ENCODE measurements around the gene MOG.

MOG gene

GRCh38 chr6:29627755-29628418 lies 29.0 kb upstream of the MOG start:
- TF ChIP-seq TEAD4 (IDR thresholded peaks at IDR 0.05) (no peak), TCF12 (IDR thresholded peaks at IDR 0.05; ENCODE audit: low read depth) (no peak), EGR1 (IDR thresholded peaks at IDR 0.05) (no peak), EP300 (IDR thresholded peaks at IDR 0.05; ENCODE audit: borderline replicate concordance) (no peak), USF1 (IDR thresholded peaks at IDR 0.05) (no peak), TAF1 (IDR thresholded peaks at IDR 0.05; ENCODE audit: low read depth) (no peak), MAX (IDR thresholded peaks at IDR 0.05) (no peak), CEBPB (IDR thresholded peaks at IDR 0.05) (no peak), FOXM1 (IDR thresholded peaks at IDR 0.05; ENCODE audit: borderline replicate concordance, low read depth) (no peak), ZBTB7A (IDR thresholded peaks at IDR 0.05; ENCODE audit: low read depth) (no peak), YY1 (IDR thresholded peaks at IDR 0.05; ENCODE audit: low read depth) (no peak), REST (IDR thresholded peaks at IDR 0.05; ENCODE audit: low read depth) (no peak), NFIC (IDR thresholded peaks at IDR 0.05) (no peak), CREB1 (IDR thresholded peaks at IDR 0.05; ENCODE audit: low read depth) (no peak), RAD21 (IDR thresholded peaks at IDR 0.05; ENCODE audit: low read depth) (no peak)

- peak; percentile 56 for TF ChIP-seq RAD21 (IDR thresholded peaks at IDR 0.05; ENCODE audit: low read depth)
- peak; percentile 97 for TF ChIP-seq ZBTB7A (IDR thresholded peaks at IDR 0.05; ENCODE audit: low read depth)
- peak; percentile 67; the same call in 1 of the 2 replicates for TF ChIP-seq MAX (IDR thresholded peaks at IDR 0.05)
- no peak for TF ChIP-seq EP300 (IDR thresholded peaks at IDR 0.05; ENCODE audit: borderline replicate concordance)
These were observed 28.2 kb upstream of the MOG start for GRCh38 chr6:29628419-29629281.

GRCh38 chr6:29629571-29629970 lies 27.3 kb upstream of the MOG start:
- TF ChIP-seq REST (IDR thresholded peaks at IDR 0.05; ENCODE audit: low read depth) (no peak), TCF12 (IDR thresholded peaks at IDR 0.05; ENCODE audit: low read depth) (no peak), FOXM1 (IDR thresholded peaks at IDR 0.05; ENCODE audit: borderline replicate concordance, low read depth) (no peak), RAD21 (IDR thresholded peaks at IDR 0.05; ENCODE audit: low read depth) (no peak)

GRCh38 chr6:29630315-29630714 lies 26.6 kb upstream of the MOG start:
- TF ChIP-seq RAD21 (IDR thresholded peaks at IDR 0.05; ENCODE audit: low read depth) (no peak), CEBPB (IDR thresholded peaks at IDR 0.05) (no peak), YY1 (IDR thresholded peaks at IDR 0.05; ENCODE audit: low read depth) (no peak), EP300 (IDR thresholded peaks at IDR 0.05; ENCODE audit: borderline replicate concordance) (no peak), TEAD4 (IDR thresholded peaks at IDR 0.05) (no peak), CREB1 (IDR thresholded peaks at IDR 0.05; ENCODE audit: low read depth) (no peak), TAF1 (IDR thresholded peaks at IDR 0.05; ENCODE audit: low read depth) (no peak), EGR1 (IDR thresholded peaks at IDR 0.05) (no peak), FOXM1 (IDR thresholded peaks at IDR 0.05; ENCODE audit: borderline replicate concordance, low read depth) (no peak), ZBTB7A (IDR thresholded peaks at IDR 0.05; ENCODE audit: low read depth) (no peak), TCF12 (IDR thresholded peaks at IDR 0.05; ENCODE audit: low read depth) (no peak), REST (IDR thresholded peaks at IDR 0.05; ENCODE audit: low read depth) (no peak), MAX (IDR thresholded peaks at IDR 0.05) (no peak), NFIC (IDR thresholded peaks at IDR 0.05) (no peak), USF1 (IDR thresholded peaks at IDR 0.05) (no peak)
